GM12892 (cell line): ENCODE measurements around the gene DPT.

Experiments used
- POLR2A ChIP-seq: IDR thresholded peaks from 2 replicates; pipeline ENCODE4 v1.6.1; 2011; ENCODE audit warnings: low read depth, low read length, control low read depth
- POLR2AphosphoS5 ChIP-seq: IDR thresholded peaks from 2 replicates; pipeline ENCODE4 v1.6.1; 2011; ENCODE audit warnings: low read depth, low read length, control low read depth

DNA sequence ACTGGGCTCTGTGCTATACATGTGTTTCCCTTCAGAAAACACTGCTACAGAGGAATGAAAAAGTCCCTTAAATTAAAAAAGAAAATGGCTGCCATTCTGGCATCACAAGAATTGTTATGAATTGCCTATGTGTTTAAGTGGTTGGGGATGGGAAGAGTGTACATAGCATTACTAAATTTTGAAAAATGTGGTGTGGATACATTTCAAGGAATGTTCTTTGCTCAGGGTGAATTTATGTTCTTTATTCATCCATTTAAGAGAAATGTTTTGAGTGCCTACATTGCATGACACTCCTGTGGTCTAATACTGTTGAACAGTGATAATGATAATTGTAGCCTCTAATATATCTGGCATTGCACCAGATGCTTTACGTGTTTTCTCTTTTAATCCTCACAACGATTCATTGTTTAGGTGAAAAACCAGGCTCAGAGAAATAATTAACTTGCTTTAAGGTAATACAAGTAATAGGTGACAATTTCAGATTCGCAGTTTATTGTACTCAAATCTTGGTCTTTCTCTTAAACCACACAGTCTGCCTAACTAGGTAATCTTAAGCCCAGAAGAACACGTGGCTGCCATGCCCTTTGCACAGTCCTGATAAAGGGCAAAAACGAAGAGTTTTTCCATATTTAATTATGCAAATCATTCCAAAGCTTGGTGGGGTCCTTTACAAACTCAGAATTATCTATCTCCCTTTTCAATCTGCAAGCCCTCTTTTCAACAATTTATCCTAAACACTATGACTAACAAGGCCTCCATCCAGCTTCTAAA, 31.5 kb downstream of the DPT start:
- TF ChIP-seq POLR2A (no peak), POLR2AphosphoS5 (no peak)
